Calu3 (cell line): Measurements from ENCODE around the gene LMF1. TPM values are rescaled to one million over a fixed set of nuclear protein-coding genes. Genes with fewer than 3 reads are reported as not detected.

ENCODE experiments used
- BruUV-seq: library from RNA; stranded (reverse); fragments of 400-500 nt; replicated peaks from 2 replicates; lab custom pipeline; 2021; lab: Mats Ljungman, UMichigan
- CTCF ChIA-PET: fragments of 300-600 bp; sonication (Branson Sonifier 250); formaldehyde crosslinking; loops from one replicate; lab custom pipeline; 2022; ENCODE audit warnings: antibody characterized with exemption; lab: Charles Lee
- DNase-seq: peaks from one replicate; pipeline ENCODE4 v3.0.0; 2022
- H3K27ac Mint-ChIP-seq: one replicate; pipeline ENCODE4 v1.8.0; 2022; ENCODE audit warnings: mixed read lengths; ENCODE audit not compliant: unreplicated experiment
- H3K27me3 Mint-ChIP-seq: one replicate; pipeline ENCODE4 v1.8.0; 2022; ENCODE audit warnings: mixed read lengths; ENCODE audit not compliant: unreplicated experiment
- H3K36me3 Mint-ChIP-seq: one replicate; pipeline ENCODE4 v1.8.0; 2022; ENCODE audit warnings: mild to moderate bottlenecking, moderate library complexity, mixed read lengths; ENCODE audit not compliant: insufficient read depth, unreplicated experiment
- H3K4me1 Mint-ChIP-seq: one replicate; pipeline ENCODE4 v1.8.0; 2022; ENCODE audit warnings: mild to moderate bottlenecking, low read depth, mixed read lengths; ENCODE audit not compliant: unreplicated experiment
- H3K4me3 Mint-ChIP-seq: one replicate; pipeline ENCODE4 v1.8.0; 2022; ENCODE audit warnings: mild to moderate bottlenecking, low read depth, moderate library complexity, mixed read lengths; ENCODE audit not compliant: unreplicated experiment
- H3K9me3 Mint-ChIP-seq: one replicate; pipeline ENCODE4 v1.8.0; 2022; ENCODE audit warnings: low read depth, mixed read lengths; ENCODE audit not compliant: unreplicated experiment
- intact Hi-C: fragments of 100-400 bp; cut with micrococcal nuclease; formaldehyde crosslinking; loops from one replicate; pipeline ENCODE4 v1.10.0; 2022; ENCODE audit not compliant: unreplicated experiment
- total RNA-seq: library from RNA; stranded (reverse); gene quantifications from 2 replicates; pipeline ENCODE4 v1.2.3, GENCODE V29; 2022
- TF ChIP-seq, protein P1 (sequence below): fragments of 200-600 bp; IDR thresholded peaks from one replicate; pipeline ENCODE4 v1.8.0; 2022; ENCODE audit warnings: antibody characterized with exemption; ENCODE audit not compliant: unreplicated experiment

Gene LMF1
- total RNA-seq, 1 experiment from 2014 or later, result 31.9 TPM

DNA sequence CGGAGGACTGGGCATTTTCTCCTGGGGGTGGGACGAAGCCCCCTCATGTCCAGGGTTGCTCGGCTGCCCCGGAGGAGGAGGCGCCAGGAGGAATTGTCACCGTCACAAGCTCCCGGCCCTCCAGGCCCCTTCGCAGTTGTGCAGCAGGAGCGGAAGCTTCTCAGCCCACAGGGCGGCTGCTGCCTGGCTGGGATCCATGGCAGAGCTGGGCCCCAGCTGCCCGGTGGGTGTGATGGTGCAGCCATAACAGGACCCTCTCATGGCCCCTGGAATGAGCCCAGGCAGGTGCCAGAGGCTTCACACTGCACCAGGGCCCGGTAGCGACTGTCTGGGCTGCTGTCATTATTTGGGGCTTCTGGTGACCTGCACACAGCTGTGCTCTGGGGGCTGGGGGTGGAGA is 115.3 kb downstream of the LMF1 start:
- H3K27me3 Mint-ChIP-seq, result no peaks in the 10 kb centered on the region
- no peak for DNase-seq
- H3K36me3 Mint-ChIP-seq, result peaks cover 41% of the 10 kb centered on the region
- no peaks in the 10 kb centered on the region for H3K4me1 Mint-ChIP-seq
- no TSS peak for BruUV-seq
- no peak overlapping the region for H3K4me3 Mint-ChIP-seq
- H3K27ac Mint-ChIP-seq, result no peak overlapping the region
- CTCF ChIA-PET, result interaction anchor here (0.5 kb wide), 1 partner anchor 621 kb away, joined by 10 read pairs; no protein-coding TSS in a partner anchor
- TF ChIP-seq, protein P1, sequence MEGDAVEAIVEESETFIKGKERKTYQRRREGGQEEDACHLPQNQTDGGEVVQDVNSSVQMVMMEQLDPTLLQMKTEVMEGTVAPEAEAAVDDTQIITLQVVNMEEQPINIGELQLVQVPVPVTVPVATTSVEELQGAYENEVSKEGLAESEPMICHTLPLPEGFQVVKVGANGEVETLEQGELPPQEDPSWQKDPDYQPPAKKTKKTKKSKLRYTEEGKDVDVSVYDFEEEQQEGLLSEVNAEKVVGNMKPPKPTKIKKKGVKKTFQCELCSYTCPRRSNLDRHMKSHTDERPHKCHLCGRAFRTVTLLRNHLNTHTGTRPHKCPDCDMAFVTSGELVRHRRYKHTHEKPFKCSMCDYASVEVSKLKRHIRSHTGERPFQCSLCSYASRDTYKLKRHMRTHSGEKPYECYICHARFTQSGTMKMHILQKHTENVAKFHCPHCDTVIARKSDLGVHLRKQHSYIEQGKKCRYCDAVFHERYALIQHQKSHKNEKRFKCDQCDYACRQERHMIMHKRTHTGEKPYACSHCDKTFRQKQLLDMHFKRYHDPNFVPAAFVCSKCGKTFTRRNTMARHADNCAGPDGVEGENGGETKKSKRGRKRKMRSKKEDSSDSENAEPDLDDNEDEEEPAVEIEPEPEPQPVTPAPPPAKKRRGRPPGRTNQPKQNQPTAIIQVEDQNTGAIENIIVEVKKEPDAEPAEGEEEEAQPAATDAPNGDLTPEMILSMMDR, result no peak
- intact Hi-C loops, result no loop called here
- peaks cover 12% of the 10 kb centered on the region for H3K9me3 Mint-ChIP-seq

DNA sequence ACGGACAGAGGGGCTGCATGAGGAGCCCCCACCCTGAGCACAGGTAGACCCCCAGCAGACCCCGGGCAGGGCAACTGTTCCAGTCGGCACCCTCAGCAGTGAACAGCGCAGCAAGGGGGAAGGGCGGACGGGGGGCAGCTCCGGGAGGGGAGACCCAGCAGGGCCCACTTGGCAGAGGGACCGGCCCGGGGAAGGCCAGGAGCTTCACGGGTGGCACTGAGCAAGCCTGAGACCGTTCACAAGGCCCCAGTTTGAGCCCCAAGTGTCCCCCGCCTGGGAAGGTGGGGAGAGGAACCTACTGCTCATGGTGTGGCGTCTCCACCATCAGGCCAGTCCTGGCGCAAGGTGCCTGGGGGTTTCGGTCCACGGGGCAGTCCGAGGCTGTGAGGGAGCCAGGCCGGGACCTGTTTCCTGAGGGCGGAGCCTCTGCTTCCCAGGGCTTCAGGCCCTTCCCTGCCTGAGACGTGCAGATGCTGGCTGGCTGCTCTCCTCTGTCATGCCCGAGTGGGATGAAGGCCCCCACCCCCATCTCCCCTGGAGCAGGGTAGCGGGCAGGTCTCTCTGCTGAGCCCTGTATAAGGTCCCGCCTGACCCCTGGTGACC is 115.9 kb downstream of the LMF1 start:
- Mint-ChIP-seq H3K27ac (no peak overlapping the region), H3K36me3 (peaks cover 45% of the 10 kb centered on the region)

DNA sequence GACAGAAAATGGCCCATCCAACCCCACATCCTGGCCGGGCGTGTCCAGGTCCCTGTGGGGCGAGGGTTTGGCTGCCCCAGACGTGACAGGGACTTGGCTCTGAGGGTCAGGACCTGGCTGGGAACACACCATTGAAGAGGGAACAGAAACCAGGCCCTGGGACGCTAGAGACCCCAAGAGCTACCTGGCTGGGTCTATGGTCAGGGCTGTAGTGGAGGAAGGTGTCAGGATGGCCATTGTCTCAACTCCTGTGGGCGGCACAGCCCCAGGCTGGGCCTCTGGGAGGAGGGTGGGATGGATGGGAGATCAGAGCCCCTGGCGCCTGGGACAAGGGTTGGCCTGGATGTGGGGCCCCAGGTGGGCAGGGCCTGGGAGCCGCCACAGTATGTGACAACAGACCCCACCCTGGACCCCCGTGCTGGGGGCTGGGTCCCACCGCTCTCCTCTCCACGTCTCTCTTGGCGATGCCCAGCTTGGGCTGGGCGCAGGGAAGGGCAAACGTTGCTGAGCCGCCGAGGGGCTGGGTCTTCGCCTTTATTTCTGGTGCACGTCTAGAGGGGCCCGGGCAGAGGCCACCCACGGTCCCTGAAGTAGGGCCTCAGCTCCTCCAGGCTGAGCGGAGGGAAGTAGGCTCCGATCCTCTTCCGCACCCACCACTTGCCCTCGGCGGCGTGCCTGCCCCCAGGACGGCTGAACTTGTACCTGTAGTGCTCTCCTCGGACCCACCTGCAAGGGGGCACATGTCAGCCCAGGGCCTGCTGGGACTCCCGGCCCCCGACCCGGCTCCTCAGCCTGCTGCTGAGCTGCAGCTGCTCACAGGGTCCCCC is 116.6 kb downstream of the LMF1 start:
- intact Hi-C loops, result no loop called here
- TF ChIP-seq, protein P1, result no peak
- no TSS peak for BruUV-seq
- Mint-ChIP-seq H3K9me3 (peaks cover 18% of the 10 kb centered on the region), H3K27me3 (no peaks in the 10 kb centered on the region), H3K36me3 (peaks cover 43% of the 10 kb centered on the region), H3K4me3 (no peak overlapping the region), H3K4me1 (no peaks in the 10 kb centered on the region), H3K27ac (peak overlapping the region; percentile 3)
- CTCF ChIA-PET, result no interaction called here
- no peak for DNase-seq

More for the DNA sequence above, 115.9 kb downstream of the LMF1 start:
- DNase-seq, result no peak
- intact Hi-C loops, result no loop called here
- Mint-ChIP-seq H3K9me3 (peaks cover 18% of the 10 kb centered on the region), H3K4me3 (no peak overlapping the region), H3K27me3 (no peaks in the 10 kb centered on the region), H3K4me1 (no peaks in the 10 kb centered on the region)
- CTCF ChIA-PET, result interaction anchor here (0.5 kb wide), 1 partner anchor 621 kb away, joined by 10 read pairs; no protein-coding TSS in a partner anchor
- TF ChIP-seq, protein P1, result no peak
- BruUV-seq, result no TSS peak

DNA sequence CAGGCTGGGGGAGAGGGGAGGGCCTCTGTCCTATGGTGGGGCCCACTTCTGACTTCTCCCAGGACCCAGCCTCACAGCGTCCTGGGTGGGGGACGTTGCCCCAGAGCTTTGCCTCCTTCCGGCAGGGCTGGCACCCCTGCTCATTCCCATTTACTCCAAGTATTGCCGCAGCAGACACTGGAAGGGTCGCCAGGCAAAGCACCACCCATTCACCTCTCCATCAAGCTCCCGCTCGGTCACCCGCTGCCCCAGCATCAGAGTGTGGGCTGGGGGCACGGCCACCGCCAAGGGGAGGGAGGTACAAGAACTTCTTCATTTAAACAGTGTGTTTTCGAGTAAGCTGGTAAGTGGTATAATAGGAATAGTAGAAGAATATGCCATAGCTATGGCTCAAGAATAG is 117.5 kb downstream of the LMF1 start:
- no peak for DNase-seq
- Mint-ChIP-seq H3K4me3 (no peak overlapping the region), H3K9me3 (peaks cover 18% of the 10 kb centered on the region), H3K27ac (peak overlapping the region; percentile 3), H3K4me1 (no peaks in the 10 kb centered on the region), H3K36me3 (peaks cover 46% of the 10 kb centered on the region), H3K27me3 (no peaks in the 10 kb centered on the region)
- BruUV-seq, result no TSS peak
- CTCF ChIA-PET, result no interaction called here
- intact Hi-C loops, result no loop called here
- TF ChIP-seq, protein P1, result no peak
